GM21723 (cell line): ENCODE data around the gene NLRP4.
"Not testable (repeated sequence)": the region's sequence is repeated elsewhere in the genome, so short reads cannot be mapped to it uniquely, and the experiment has no call there.

Source experiments
- ATAC-seq: cut with Tn5 transposase; IDR thresholded peaks from one replicate; pipeline ENCODE4 v1.9.1; 2021; ENCODE audit warnings: mild to moderate bottlenecking, moderate library complexity; ENCODE audit not compliant: unreplicated experiment

Gene NLRP4

DNA sequence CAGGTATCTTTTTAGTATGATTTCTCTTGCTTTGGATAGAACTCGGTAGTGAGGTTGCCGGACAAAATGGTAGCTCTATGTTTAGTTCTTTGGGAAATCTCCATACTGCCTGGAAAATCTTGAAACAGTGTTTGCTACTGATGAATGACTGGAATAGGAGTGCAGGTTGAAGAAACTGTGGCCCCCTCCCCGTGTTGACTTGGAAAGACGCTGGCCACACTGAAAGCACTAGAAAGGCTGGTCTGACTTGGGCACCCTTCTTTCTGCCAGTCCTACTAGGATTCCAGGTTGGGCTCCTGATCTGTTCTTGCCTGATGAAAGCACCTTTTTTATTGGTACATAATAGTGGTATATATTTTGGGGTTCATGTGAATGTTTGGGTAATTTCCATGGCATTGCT, 46.3 kb downstream of the NLRP4 start:
- ATAC-seq = no peak

DNA sequence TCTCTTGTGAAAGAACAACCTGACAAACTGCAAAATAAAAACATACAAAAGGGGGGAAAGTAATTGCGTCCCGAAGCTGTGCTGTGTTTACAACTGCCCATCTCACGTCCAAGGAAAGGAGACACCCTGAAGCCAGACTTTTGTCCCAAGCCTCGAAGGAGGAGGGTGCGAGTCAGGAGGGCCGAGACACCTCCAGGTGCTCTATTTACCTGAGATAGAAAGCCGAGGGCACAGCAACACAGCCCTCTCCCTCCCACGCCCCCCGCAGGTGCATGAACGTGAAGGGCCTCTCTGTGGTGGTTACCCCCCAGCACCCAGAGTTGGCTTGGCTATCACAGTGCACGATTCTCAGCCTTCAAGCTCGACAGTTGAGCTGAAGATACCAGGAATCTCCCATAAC, 62.6 kb downstream of the NLRP4 start:
- ATAC-seq = no peak

DNA sequence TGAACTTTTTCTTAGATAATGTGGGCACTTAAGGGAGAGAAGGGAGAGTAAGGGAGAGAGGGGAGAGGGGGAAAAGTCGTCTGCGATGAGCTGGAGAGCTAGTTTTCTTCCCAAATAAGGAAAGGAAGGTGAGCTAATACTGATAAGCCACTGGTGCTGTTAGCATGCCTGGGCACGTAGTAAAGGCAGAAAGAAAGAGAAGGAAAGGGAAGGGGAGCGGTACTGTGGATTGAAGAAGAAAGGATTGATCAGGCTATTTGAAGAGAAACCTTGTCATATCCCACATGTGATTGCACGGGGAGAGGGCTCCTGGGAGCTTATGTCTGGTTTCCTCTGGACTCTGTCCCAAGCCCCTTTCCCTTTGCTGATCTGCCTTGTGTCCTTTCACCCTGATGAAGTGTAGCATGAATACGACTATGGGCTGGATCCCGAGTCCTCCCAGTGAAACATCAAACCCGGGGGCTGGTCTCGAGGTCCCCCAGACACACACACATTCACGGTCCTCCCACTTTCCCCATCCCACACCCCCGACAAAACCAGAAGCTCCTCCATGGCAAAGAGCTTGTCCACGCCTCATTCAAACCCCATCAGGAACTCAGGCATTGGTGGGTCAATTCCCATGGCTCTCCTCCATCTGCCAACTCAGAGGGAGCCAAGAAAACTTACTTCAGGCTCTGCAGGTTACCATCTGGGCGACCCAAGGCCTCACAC, 65.2 kb downstream of the NLRP4 start:
- ATAC-seq = no peak

DNA sequence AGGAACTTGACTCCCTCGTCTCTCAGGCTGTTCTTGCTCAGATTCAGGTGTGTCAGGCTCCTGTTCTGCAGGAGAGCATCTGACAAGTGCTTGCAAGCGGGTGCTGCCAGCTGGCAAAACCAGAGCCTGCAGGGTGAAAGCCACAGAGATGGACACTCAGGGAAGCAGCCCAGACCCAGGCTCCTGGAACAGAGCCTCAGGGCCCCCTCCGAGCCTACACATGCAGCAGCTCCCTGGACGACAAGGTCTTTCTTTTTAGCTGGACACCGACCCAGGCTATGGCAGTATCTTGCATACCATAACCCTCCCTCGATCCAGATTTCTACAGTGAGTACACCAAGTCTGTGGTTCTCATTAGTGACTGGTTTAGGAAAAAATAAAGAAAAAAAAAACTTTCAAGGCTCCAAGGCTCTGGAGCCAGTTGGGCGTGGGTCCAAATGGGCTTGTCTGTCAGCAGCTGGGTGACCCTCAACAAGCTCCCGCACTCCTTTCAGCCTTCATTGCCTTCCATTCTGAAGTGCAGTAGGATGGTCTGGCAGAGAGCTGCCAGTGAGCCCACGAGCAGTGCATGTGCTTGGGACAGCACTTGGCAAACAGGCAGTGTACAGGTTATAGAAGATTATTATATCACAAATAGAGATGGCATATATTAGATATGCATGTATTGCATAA, 65.9 kb downstream of the NLRP4 start:
- no peak for ATAC-seq

DNA sequence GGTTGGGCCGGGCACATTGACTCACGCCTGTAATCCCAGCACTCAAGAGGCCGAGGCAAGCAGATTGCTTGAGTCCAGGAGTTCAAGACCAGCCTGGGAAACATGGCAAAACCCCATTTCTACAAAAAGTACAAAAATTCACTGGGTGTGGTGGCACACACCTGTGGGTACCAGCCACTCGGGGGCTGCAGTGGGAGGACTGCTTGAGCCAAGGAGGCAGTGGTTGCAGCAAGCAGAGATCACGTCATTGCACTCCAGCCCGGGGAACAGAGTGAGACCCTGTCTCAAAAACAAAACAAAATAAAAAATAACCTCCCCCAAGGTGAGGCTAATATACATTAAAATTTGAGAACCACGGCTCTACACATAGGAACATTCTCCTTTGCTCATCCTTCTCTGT, 70.9 kb downstream of the NLRP4 start:
- no peak for ATAC-seq

DNA sequence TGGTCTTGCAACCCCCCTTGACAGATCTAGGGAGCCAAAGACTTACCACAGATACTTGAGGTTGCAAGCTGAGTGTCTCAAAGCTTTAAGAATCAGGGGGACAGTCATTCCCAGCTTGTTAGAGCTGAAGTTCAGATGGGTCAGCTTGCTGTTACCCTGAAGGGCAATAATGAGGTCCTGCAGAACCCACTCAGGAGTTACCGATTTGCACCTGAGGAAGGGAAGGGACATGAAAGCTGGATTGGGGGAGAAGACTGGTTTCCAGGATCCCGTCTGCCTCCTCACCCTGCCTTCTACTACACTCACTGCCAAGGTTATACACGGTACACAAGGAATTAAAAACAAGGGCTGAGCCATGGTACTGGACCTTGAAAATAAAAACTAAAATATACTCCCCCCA, 71.4 kb downstream of the NLRP4 start:
- ATAC-seq = no peak

DNA sequence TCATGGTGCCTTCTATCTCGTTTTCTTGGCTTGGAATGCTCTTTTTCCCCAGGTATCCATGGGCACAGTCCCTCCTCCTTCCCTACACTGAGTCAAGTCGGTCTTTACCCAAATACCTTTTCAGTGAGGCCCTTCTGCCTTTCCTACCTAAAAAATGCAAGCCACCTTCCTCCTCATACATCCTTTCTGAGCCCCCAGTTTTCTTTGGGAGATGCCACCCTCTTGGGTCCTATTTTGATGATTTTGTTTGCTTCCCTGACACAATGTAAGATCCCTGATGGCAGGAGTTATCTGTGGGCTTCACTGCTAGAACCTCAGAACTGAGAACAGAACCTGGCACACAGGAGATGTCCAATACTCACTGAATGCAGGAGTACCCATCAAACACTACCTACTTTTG, 73.5 kb downstream of the NLRP4 start:
- ATAC-seq = no peak

DNA sequence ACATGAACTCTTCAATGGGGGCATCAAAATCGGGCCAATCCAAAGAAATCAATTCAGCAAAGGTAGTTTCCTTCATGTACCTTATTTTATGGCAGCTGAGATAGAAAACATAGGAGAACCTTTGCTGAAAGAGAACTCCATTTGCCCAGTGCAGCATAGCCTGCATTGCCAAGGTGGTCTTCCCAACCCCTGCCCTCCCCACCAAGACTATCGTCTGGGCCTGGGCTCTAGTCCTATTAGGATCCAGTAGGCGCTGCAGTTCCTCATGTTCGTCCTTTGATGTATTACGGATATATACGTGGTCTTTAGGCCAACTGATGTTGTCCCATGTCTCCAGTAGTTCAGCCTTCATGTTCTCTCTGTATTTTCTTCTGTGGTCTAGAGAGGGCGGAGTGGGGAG, 76.6 kb downstream of the NLRP4 start:
- ATAC-seq = no peak

DNA sequence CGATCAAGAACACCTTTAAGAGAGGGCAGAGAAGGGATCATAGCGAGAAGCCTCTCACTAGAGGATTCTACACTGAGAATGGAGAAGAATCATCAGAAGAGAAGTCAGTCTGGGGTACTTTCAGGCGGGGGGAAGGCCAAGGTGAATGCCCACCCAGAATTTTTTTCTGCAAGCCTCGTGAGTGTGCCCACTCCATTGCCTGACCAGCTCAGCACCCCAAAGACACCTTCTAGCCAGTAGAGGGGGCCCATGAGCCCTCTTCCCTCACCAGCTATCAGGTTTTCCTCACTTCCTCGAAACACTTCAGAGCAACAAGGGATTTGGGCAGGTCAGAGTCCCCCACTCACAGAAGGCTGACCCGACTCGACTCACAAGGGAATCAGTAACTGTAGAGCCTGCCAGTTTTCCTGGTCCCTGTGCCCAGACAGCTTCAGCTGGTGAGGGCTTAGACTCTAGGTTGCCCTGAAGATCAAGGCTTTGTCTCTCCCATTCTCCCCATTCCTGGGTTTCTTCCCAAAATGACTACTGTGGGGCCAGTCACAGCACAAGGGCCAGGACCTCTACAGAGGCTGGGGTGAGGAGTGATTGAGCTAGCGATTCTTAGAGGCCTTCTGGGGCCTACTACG, 77.4 kb downstream of the NLRP4 start:
- ATAC-seq = no peak

DNA sequence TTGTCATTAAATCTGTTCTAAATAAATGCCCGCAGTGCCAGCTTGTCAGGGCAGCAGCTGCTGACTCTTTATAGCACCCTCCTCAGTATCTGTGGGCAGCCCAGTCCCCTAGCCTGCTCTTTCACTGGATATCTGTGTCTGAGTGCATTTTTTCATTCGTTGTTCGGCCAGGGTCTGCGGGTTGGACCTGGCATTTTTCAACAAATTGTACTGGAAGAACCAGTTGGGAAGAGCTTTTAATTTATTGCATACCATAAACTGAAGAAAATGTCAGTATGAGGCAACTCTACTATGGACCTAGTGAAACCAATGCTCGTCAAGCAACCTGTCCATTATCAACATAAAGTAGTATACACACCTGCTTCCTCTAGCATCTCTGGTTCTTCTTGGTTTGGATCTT, 87.2 kb downstream of the NLRP4 start:
- no peak for ATAC-seq

DNA sequence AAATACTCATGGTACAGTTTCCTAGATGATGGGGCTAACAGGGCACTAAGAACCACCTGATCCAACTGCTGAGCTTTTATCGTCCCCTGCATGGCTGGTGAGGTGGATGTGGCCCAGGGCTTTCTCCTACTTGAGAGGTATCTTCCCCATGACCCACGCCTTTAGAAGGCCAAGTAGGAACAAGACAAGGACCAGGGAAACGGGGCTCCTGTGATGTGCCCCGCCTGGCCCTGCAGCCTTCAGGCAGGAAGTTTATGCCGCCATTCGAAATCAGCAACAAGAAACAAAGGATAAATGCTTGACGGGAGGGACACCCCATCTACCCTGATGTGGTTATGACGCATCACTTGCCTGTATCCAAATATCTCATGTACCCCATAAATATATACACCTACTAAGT, 91.7 kb downstream of the NLRP4 start:
- no peak for ATAC-seq

DNA sequence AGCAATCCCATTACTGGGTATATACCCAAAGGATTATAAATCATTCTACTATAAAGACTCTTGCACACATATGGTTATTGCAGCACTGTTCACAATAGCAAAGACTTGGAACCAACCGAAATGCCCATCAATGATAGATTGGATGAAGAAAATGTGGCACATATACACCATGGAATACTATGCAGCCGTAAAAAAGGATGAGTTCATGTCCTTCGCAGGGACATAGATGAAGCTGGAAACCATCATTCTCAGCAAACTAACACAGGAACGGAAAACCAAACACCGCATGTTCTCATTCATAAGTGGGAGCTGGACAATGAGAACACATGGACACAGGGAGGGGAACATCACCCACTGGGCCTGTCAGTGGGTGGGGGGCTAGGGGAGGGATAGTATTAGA, 92.9 kb downstream of the NLRP4 start:
- not testable (repeated sequence) for ATAC-seq

DNA sequence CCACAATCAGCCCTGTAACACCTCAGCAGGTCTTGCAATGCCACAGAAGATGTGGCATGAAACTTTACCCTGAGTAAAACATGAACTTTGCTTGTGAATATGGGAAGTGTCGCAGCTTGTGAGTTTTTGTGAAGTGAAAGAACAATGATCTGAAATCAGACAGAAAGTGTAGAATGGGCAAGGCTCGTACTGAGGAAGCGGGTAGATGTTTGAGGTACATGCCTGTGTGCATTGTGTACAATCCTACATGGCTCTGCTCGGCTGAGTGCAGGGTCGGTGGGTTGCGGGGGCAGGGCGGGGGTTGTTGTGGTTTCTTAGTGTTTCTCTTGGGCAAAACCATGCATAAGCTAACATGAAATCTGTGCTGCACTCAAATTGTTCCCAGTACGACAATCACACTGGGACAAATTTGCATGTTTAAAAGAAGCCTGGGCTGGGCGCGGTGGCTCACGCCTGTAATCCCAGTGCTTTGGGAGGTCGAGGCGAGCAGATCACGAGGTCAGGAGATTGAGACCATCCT, 94.7 kb downstream of the NLRP4 start:
- no peak for ATAC-seq
